ENCODE data around the gene ATP5F1D. TPM values are rescaled to one million over a fixed set of nuclear protein-coding genes. Genes with fewer than 3 reads are reported as not detected.

ATP5F1D gene
- total and polyA plus RNA-seq, 2 of the 13 experiments (the other 11 are each of a cell fraction or from before 2014, with no cell fraction given), result 39.4 to 78.7 TPM

DNA sequence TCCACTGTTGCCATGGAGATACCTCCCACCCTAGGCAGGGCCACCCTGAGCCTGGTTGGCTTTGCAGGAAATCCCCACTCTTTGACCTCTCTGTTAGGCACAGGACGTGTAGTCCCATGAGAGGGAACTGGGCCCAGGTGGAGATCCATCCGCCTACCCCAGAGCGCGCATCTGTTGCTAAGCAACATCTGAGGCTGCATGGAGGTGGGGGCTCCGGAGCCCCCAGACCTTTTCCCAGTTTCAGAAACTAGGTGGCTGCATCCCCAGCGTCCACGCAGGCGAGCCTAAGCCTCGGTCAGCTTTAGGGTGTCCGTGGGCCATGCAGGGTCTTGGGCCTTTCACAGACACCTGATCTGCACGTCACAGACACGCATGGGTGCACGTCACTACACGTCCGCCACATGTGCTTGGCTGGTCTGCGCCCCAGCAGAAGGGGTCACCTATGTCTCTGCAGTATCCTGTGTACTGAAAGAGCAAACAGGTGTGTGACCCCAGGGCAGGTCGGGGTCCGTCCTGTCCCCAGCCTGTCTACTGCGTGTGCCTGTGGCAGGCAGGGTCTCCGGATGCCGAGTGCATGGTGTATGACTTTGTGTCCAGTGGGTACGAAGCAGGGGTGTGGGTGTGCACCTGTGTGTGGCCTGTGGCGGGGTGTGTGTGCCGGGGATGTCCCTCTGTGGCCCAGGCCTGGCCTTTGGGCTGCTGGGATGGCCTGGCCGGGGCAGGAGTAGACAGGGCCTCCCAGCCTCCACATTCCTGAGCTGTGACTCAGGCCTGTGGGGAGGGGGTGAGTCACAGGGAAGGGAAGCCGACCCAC, 23.5 kb downstream of the ATP5F1D start (continued):
- peak; percentile 73; the same call in 1 of the 2 replicates for TF ChIP-seq ZZZ3 (CRISPR knock-in tag; IDR thresholded peaks at IDR 0.05; ENCODE audit: borderline replicate concordance)
- no peak for TF ChIP-seq KIAA2018 (CRISPR knock-in tag; IDR thresholded peaks at IDR 0.05; ENCODE audit: borderline replicate concordance)
- TF ChIP-seq, protein P1, sequence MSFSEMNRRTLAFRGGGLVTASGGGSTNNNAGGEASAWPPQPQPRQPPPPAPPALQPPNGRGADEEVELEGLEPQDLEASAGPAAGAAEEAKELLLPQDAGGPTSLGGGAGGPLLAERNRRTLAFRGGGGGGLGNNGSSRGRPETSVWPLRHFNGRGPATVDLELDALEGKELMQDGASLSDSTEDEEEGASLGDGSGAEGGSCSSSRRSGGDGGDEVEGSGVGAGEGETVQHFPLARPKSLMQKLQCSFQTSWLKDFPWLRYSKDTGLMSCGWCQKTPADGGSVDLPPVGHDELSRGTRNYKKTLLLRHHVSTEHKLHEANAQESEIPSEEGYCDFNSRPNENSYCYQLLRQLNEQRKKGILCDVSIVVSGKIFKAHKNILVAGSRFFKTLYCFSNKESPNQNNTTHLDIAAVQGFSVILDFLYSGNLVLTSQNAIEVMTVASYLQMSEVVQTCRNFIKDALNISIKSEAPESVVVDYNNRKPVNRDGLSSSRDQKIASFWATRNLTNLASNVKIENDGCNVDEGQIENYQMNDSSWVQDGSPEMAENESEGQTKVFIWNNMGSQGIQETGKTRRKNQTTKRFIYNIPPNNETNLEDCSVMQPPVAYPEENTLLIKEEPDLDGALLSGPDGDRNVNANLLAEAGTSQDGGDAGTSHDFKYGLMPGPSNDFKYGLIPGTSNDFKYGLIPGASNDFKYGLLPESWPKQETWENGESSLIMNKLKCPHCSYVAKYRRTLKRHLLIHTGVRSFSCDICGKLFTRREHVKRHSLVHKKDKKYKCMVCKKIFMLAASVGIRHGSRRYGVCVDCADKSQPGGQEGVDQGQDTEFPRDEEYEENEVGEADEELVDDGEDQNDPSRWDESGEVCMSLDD (CRISPR knock-in tag; IDR thresholded peaks at IDR 0.05; ENCODE audit: borderline replicate concordance), result 0 out of 2 replicates have a peak, but pooled peaks have one; percentile 66
- TF ChIP-seq ZNF567 (CRISPR knock-in tag; IDR thresholded peaks at IDR 0.05; ENCODE audit: borderline replicate concordance), result no peak
- TF ChIP-seq, protein P2, sequence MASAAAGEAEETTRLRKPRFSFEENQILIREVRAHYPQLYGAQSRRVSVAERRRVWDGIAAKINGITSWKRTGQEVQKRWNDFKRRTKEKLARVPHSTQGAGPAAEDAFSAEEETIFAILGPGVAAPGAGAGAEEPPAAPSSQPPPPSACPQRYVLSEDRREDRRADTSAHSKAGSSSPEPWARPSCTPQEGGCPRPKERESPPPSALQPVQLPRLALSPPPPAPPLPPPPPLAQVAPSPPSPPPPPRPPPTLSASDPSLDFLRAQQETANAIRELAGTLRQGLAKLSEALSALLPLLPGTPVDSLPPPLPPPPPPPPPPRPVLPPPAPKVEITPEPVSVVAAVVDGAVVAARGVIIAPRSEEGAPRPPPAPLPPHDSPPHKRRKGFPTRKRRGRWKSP (CRISPR knock-in tag; IDR thresholded peaks at IDR 0.05), result no peak
- TF ChIP-seq ZNF354B (CRISPR knock-in tag; IDR thresholded peaks at IDR 0.05), result no peak
- TF ChIP-seq RARA (CRISPR knock-in tag; IDR thresholded peaks at IDR 0.05), result peak; percentile 91
- no peak for TF ChIP-seq ZMAT3 (CRISPR knock-in tag; conservative IDR thresholded peaks at IDR 0.05)
- no peak for TF ChIP-seq ZNF577 (CRISPR knock-in tag; IDR thresholded peaks at IDR 0.05; ENCODE audit: borderline replicate concordance, low read depth)
- no peak for TF ChIP-seq ZNF790 (CRISPR knock-in tag; IDR thresholded peaks at IDR 0.05; ENCODE audit: borderline replicate concordance)
- no peak for TF ChIP-seq FLYWCH1 (CRISPR knock-in tag; IDR thresholded peaks at IDR 0.05)
- TF ChIP-seq, protein P3, sequence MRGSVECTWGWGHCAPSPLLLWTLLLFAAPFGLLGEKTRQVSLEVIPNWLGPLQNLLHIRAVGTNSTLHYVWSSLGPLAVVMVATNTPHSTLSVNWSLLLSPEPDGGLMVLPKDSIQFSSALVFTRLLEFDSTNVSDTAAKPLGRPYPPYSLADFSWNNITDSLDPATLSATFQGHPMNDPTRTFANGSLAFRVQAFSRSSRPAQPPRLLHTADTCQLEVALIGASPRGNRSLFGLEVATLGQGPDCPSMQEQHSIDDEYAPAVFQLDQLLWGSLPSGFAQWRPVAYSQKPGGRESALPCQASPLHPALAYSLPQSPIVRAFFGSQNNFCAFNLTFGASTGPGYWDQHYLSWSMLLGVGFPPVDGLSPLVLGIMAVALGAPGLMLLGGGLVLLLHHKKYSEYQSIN (CRISPR knock-in tag; IDR thresholded peaks at IDR 0.05; ENCODE audit: borderline replicate concordance), result no peak
- TF ChIP-seq ZNF773 (CRISPR knock-in tag; IDR thresholded peaks at IDR 0.05; ENCODE audit: borderline replicate concordance), result no peak
- TF ChIP-seq HDAC2 (CRISPR knock-in tag; IDR thresholded peaks at IDR 0.05), result peak; percentile 74; the same call in 1 of the 2 replicates
- no peak for TF ChIP-seq ZNF850 (CRISPR knock-in tag; conservative IDR thresholded peaks at IDR 0.05)

All from HepG2 (cell line).